NT2/D1 (cell line): ENCODE measurements around the gene MYLK.
A peak's percentile ranks its signal among the peaks of the same experiment; 100 is the strongest.

ENCODE experiments used
- DNase-seq: peaks from one replicate; pipeline ENCODE4 v3.0.0-alpha.2; 2011; ENCODE audit warnings: low read depth, low spot score
- H3K27me3 ChIP-seq: 2 replicates; pipeline ENCODE4 v1.6.0; 2011; ENCODE audit warnings: mild to moderate bottlenecking; ENCODE audit not compliant: insufficient read length, insufficient read depth
- H3K36me3 ChIP-seq: 2 replicates; pipeline ENCODE4 v1.6.1; 2011; ENCODE audit warnings: mild to moderate bottlenecking, low read length, mixed read lengths; ENCODE audit not compliant: insufficient read depth, insufficient read length
- H3K4me1 ChIP-seq: 2 replicates; pipeline ENCODE4 v1.5.1; 2011; ENCODE audit not compliant: insufficient read depth, insufficient read length
- H3K4me3 ChIP-seq: 2 replicates; pipeline ENCODE4 v1.5.1; 2011; ENCODE audit warnings: low read depth; ENCODE audit not compliant: insufficient read length
- H3K9ac ChIP-seq: 2 replicates; pipeline ENCODE4 v1.6.0; 2011; ENCODE audit warnings: low read depth; ENCODE audit not compliant: insufficient read length
- H3K9me3 ChIP-seq: 2 replicates; pipeline ENCODE4 v1.5.1; 2011; ENCODE audit warnings: mild to moderate bottlenecking, low read length; ENCODE audit not compliant: insufficient read depth
- SUZ12 ChIP-seq: IDR thresholded peaks from 2 replicates; pipeline ENCODE4 v1.6.1; 2011; ENCODE audit not compliant: insufficient read length, insufficient read depth; ENCODE audit errors: extremely low read depth
- YY1 ChIP-seq: IDR thresholded peaks from 2 replicates; pipeline ENCODE4 v1.6.1; 2011; ENCODE audit not compliant: insufficient read length, insufficient read depth
- ZNF274 ChIP-seq: IDR thresholded peaks from 2 replicates; pipeline ENCODE4 v1.6.1; 2011; ENCODE audit warnings: mild to moderate bottlenecking, low read depth, low read length

MYLK gene

DNA sequence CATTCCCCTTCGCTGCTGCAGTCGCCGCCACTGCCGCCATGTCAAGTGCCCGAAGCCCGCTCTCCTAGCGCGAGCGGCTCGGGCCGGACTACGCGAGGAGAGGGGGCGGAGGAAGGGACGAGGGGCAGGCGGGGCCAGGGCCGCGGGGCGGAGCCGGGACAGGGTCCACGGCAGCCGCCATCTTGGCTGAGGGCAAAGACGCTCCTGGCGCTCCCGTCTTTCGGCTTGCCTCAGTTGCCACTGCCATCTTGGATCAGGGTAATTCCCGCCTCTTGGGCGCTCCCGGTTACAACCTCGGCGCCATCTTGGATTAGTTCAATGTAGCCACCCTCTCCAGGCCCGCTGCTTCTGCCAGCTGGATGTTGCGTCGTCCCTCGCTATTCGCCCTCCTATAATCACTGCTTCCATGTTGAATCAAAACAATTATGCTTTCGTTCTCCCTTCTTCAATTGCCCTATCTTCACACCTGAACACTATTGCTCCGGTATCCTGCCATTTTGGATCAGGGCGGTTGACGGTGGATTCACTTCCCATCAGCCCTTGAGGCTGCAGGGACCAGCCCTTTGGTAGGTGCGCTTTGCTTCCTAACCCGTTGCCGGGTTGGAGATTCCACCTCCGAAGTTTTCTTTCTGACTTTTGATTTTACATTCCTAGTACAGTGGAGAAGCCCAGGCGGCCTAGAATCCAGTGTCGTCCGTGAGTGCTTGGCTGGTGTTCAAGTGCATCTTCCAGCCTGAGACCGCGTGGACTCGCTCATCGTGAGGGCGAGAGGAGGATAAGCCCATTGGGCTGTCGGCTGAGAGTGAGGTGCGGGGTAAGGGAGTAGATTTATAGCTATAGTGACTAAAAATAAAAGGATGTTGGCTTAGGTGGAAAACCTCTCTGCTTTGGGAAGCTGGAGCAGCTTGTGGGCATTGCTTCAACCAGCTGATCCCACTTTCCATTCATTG lies 298.9 kb downstream of the MYLK start, which contains the start of gene HACD2:
Gene HACD2 (minus strand): TSS at position 66 of the 950 bp plus-strand sequence. CDS start 26 bp downstream, at position 40.
- peaks cover 34% of the 10 kb centered on the region for H3K9me3 ChIP-seq
- H3K36me3 ChIP-seq, result peaks cover 43% of the 10 kb centered on the region
- no peaks in the 10 kb centered on the region for H3K27me3 ChIP-seq
- DNase-seq, result peak; percentile 95
- H3K4me3 ChIP-seq, result peak within 1 kb of the TSS; percentile 90
- TF ChIP-seq SUZ12 (no peak), YY1 (peak; percentile 99)
- peak within 1 kb of the TSS; percentile 92 for H3K9ac ChIP-seq
- H3K4me1 ChIP-seq, result no peaks in the 10 kb centered on the region

DNA sequence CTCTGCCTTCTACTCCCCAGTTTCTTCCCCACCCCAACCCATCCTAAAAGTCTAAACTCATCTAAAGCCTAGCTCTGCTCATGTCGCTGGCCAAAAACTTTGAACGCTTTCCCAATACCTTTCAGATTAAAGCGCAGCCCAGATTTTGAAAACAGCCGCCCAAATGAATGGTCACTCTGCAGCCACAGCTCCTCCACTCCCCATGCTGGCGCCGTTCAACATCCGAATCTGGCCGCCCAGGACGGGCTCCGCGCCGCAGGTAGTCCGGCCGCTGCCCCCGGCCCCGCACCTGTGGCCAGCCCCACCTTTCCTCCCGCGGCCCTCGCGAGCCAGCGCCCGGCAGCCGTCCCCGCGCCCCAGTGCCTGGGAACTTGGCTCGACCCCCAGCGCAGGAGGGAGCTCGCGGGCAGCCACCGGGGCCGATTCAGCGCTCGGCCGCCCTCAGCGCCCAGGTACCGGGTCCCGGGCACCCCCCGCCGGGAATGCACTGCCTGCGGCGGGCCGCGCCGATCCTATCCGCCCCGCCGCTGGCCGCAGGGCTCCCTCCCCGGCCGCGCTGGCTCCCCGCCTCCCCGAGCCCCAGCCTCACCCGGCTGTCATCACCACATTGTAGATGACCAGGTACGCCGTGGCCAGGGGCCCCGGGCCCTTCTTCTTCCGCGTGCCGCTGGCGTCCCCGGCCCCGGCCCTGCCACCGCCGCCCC lies 299.7 kb downstream of the MYLK start:
- DNase-seq, result no peak
- Histone ChIP-seq H3K27me3 (no peaks in the 10 kb centered on the region), H3K9me3 (peaks cover 26% of the 10 kb centered on the region), H3K36me3 (peaks cover 44% of the 10 kb centered on the region), H3K4me3 (peak overlapping the region; percentile 90), H3K9ac (peak overlapping the region; percentile 73), H3K4me1 (no peaks in the 10 kb centered on the region)
- TF ChIP-seq YY1 (no peak), SUZ12 (no peak), ZNF274 (no peak)

DNA sequence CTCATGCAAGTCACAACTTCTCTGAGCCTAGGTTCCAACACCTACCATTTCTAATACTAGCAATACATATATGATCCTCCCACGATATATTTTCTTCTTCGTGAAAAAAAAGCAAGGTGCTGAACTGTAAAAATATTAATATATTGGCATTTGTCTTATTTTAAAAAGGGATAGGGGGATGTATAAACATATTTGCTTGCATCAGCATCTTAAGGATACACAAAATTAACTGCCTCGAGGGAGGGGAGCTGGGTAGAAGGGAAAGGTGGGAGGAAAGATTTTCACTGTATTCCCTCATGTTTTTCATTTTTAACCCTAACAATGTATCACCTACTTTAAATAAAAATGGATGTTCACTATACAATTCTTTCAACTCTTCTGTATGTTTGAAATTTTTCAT lies 300.6 kb downstream of the MYLK start:
- H3K4me1 ChIP-seq, result no peaks in the 10 kb centered on the region
- DNase-seq, result no peak
- peaks cover 17% of the 10 kb centered on the region for H3K9me3 ChIP-seq
- no peaks in the 10 kb centered on the region for H3K27me3 ChIP-seq
- peak overlapping the region; percentile 73 for H3K9ac ChIP-seq
- TF ChIP-seq ZNF274, result no peak
- TF ChIP-seq SUZ12, result no peak
- no peak for TF ChIP-seq YY1
- H3K4me3 ChIP-seq, result peak overlapping the region; percentile 90
- peaks cover 46% of the 10 kb centered on the region for H3K36me3 ChIP-seq

DNA sequence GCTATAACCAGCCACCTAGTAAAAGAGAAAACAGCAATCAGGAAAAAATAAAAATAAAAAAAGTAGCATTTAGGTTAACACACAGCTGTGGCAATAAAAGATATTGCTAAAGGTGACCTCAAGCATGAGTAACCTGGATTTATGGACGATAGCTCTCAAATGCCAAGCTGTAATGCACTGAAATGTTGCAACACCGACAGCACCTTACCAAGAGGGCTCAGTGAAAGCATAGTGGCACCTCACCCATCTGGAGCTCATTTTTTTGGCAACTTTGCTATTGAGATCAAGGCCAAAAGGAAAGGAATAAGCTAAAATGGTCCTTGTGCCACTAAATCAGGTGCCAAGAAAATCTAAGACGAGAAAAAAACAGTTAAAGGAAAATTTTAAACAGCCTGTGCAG lies 301.8 kb downstream of the MYLK start:
- Histone ChIP-seq H3K9me3 (peaks cover 5% of the 10 kb centered on the region; the same call in 1 of the 2 replicates), H3K27me3 (no peaks in the 10 kb centered on the region), H3K9ac (no peak overlapping the region), H3K36me3 (peaks cover 49% of the 10 kb centered on the region), H3K4me3 (no peak overlapping the region), H3K4me1 (no peaks in the 10 kb centered on the region)
- DNase-seq, result no peak
- TF ChIP-seq ZNF274 (no peak), YY1 (no peak), SUZ12 (no peak)

DNA sequence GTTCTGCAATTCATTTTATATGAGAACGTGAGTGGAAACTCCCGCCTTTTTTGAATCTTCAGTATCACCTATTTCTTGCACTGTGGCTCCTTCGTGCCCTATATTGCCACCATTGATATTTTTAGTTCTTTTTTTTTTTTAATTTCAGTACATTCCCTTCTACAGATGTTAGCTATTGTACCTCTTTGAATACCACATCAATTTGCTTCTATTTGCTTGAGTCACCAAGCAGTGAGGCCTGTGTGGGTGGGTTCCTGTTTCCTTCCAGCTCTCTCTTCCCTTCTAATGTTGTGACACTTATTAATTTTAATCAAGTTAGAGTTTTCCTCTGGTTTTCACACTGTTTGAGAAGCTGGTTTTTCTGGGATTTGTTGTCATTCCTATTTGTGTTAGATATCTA lies 308.0 kb downstream of the MYLK start:
- Histone ChIP-seq H3K27me3 (no peaks in the 10 kb centered on the region), H3K9ac (no peak overlapping the region), H3K9me3 (no peaks in the 10 kb centered on the region), H3K4me1 (no peaks in the 10 kb centered on the region), H3K4me3 (no peak overlapping the region), H3K36me3 (peaks cover 74% of the 10 kb centered on the region)
- DNase-seq, result no peak
- no peak for TF ChIP-seq YY1
- TF ChIP-seq SUZ12, result no peak
- TF ChIP-seq ZNF274, result no peak

DNA sequence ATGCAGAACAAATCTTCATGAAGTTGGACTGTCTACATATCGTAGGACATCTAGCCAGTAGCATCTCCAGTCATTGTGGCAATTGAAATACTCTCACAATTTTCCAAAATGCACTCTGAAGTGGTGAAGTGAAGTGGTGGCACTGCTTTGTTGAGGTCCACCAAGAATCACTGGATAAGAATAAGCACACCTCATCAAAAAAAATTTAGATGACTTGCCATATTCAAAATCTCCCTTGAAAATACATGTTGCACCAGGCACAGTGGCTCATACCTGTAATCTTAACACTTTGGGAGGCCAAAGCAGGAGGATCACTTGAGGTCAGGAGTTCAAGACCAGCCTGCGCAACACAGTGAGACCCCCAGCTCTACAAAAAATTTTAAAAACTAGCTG lies 312.2 kb downstream of the MYLK start:
- Histone ChIP-seq H3K9me3 (no peaks in the 10 kb centered on the region), H3K4me3 (no peak overlapping the region), H3K4me1 (no peaks in the 10 kb centered on the region), H3K9ac (no peak overlapping the region), H3K27me3 (no peaks in the 10 kb centered on the region), H3K36me3 (peaks cover 59% of the 10 kb centered on the region)
- TF ChIP-seq YY1 (no peak), ZNF274 (no peak), SUZ12 (no peak)
- DNase-seq, result no peak
